ENCODE measurements around the gene ACCSL.

The ACCSL gene

GRCh38 chr11:44094260-44094868 lies 46.6 kb downstream of the ACCSL start:
- in situ Hi-C loops (cut with MboI; ENCODE audit: low sequenced_read_pairs) = no loop called here

GRCh38 chr11:44095506-44096359 lies 48.0 kb downstream of the ACCSL start, which contains the start of gene EXT2:
Gene EXT2, plus strand, starts transcription at chr11:44095678. Its CDS starts 12,035 bp downstream, at chr11:44107713.
- in situ Hi-C loops (cut with MboI; ENCODE audit: low sequenced_read_pairs) = no loop called here

DNA sequence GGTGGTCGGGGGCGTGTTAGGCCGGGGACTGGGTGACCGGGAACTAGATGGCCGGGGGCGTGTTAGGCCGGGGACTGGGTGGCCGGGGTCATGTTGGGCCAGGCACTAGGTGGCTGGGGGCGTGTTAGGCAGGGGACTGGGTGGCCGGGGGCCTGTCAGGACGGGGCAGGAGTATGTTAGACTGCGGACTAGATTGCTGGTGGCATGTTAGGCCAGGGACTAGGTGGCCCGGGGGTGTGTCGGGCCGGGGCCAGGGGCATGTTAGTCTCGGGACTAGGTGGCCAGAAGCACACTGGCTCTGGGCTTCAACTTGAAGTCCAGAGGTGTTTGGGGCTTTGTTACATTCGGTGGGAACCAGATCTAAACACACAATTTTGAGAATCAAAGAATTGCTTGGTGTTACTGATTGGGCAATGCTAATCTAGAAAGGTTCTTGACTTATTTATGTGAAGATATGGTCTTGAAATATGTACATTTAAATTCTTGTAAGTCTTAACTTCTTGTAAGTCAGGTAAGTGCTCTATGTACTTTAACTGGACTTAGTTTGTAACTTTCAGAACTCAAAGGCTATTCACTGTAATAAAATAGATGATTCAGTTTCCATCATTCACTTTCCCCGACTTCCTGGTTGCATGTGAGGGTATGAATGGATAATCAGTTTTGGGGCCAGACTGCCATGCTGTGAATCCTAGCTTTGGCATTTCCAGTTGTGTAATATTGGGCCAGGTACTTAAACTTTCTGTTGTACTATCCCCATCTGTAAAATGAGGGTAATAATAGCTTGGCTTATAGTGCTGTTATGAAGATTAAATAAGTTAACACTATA lies 48.8 kb downstream of the ACCSL start:
- in situ Hi-C loops (cut with MboI; ENCODE audit: low sequenced_read_pairs) = no loop called here

- in situ Hi-C loops (cut with MboI; ENCODE audit: low sequenced_read_pairs) = no loop called here
Observed at GRCh38 chr11:44097821-44098220, 50.0 kb downstream of the ACCSL start.

GRCh38 chr11:44101098-44101497 lies 53.3 kb downstream of the ACCSL start:
- in situ Hi-C loops (cut with MboI; ENCODE audit: low sequenced_read_pairs) = loop anchor here (25.0 kb wide), 1 partner anchor 436 kb away; no protein-coding TSS in a partner anchor

DNA sequence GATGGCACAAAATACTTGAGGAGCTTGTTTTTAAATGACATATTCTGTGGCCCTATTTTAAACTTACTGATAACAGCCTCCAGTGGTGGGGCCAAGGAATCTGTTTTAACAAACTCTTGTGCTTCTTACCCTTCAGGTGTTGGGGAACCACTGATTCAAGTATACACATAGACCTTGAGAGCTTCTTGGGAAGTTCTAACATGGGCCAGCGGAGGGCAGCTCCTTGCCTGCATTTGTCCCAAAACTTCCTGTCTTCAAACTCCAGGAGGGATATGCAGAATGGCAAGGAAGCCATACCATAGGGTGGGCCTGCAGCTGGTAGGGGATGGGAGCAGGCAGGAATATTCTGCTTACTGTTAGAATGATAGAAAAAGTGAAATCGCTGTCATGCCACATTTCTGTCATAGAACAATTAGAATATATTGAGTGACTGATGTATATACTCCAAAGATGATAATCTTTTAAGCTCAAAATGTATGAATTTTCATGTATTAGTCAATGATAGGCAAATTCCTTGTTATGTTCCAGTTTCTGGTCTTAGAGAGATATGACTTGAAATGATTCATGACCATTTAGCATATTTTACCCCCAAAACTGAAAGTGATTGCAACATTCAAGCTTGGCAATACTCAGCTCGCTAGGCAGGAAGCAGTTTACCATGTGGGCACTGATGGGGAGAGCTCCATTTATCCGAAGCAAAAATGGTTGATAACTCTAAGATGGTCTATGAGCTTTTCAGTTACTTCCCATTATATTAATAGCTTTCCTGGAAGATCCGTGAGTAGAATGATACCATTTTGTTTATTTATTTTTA lies 56.9 kb downstream of the ACCSL start:
- in situ Hi-C loops (cut with MboI; ENCODE audit: low sequenced_read_pairs) = loop anchor here (25.0 kb wide), 1 partner anchor 433 kb away; no protein-coding TSS in a partner anchor

- in situ Hi-C loops (cut with MboI; ENCODE audit: low sequenced_read_pairs) = loop anchor here (25.0 kb wide), 1 partner anchor 429 kb away; no protein-coding TSS in a partner anchor
Observed at GRCh38 chr11:44108260-44108659, 60.5 kb downstream of the ACCSL start.

Measured in HL-60/S4 treated with phorbol 12-myristate 13-acetate at 8.2 ng/mL for 4 days and 3 days (cell line).